SU-DHL-6 (cell line): Measurements from ENCODE around the gene POLR2F.
"Not testable (repeated sequence)": the region's sequence is repeated elsewhere in the genome, so short reads cannot be mapped to it uniquely, and the experiment has no call there.

Source experiments
- CTCF ChIP-seq: fragments of 200-600 bp; sonication (generic); IDR thresholded peaks from one replicate; pipeline ENCODE4 v1.5.1; 2017; ENCODE audit warnings: antibody characterized with exemption, mild to moderate bottlenecking, low read length, moderate library complexity; ENCODE audit not compliant: insufficient read depth, poor library complexity, severe bottlenecking
- EZH2phosphoT487 ChIP-seq: fragments of 200-600 bp; sonication (generic), shearing (Covaris generic); conservative IDR thresholded peaks from 2 replicates; pipeline ENCODE4 v1.6.1; 2018; ENCODE audit warnings: mild to moderate bottlenecking, antibody characterized with exemption, low read length, moderate library complexity, mixed read lengths

- not testable (repeated sequence) for TF ChIP-seq CTCF, EZH2phosphoT487
Observed at GRCh38 chr22:37944423-37944822, 9.1 kb upstream of the POLR2F start.
